Neural progenitor cell (in vitro differentiated cells): ENCODE results near the gene NANP. TPM values are rescaled to one million over a fixed set of nuclear protein-coding genes. Genes with fewer than 3 reads are reported as not detected.

Experiments
- DNase-seq: peaks from one replicate; pipeline ENCODE4 v3.0.0-alpha.2; 2016; ENCODE audit warnings: low spot score
- H2AFZ ChIP-seq: fragments of 200-600 bp; sonication (generic); replicated peaks from 2 replicates; pipeline ENCODE4 v1.6.1; 2016; ENCODE audit warnings: antibody characterized with exemption
- H3F3A ChIP-seq: fragments of 200-600 bp; sonication (generic); 2 replicates; pipeline ENCODE4 v1.6.1; 2016; ENCODE audit warnings: antibody characterized with exemption, low read depth
- H3K27ac ChIP-seq: fragments of 200-600 bp; sonication (generic); 2 replicates; pipeline ENCODE4 v1.5.1; 2016; ENCODE audit warnings: mild to moderate bottlenecking
- H3K27me3 ChIP-seq: fragments of 200-600 bp; sonication (generic); 2 replicates; pipeline ENCODE4 v1.6.1; 2016; ENCODE audit warnings: mild to moderate bottlenecking, moderate library complexity
- H3K36me3 ChIP-seq: fragments of 200-600 bp; sonication (generic); 2 replicates; pipeline ENCODE4 v1.5.1; 2016
- H3K4me1 ChIP-seq: fragments of 200-600 bp; sonication (generic); 2 replicates; pipeline ENCODE4 v1.6.1; 2016; ENCODE audit warnings: mixed run types
- H3K4me2 ChIP-seq: fragments of 200-600 bp; sonication (generic); 2 replicates; pipeline ENCODE4 v1.6.1; 2016
- H3K4me3 ChIP-seq: fragments of 200-600 bp; sonication (generic); 2 replicates; pipeline ENCODE4 v1.5.1; 2016
- H3K79me2 ChIP-seq: fragments of 200-600 bp; sonication (generic); 2 replicates; pipeline ENCODE4 v1.6.1; 2016; ENCODE audit warnings: low read depth
- H3K9ac ChIP-seq: fragments of 200-600 bp; sonication (generic); 2 replicates; pipeline ENCODE4 v1.6.1; 2016
- H3K9me3 ChIP-seq: fragments of 200-600 bp; sonication (generic); 2 replicates; pipeline ENCODE4 v1.5.1; 2016; ENCODE audit warnings: low read depth
- H4K20me1 ChIP-seq: fragments of 200-600 bp; sonication (generic); 2 replicates; pipeline ENCODE4 v1.6.1; 2016; ENCODE audit warnings: low read depth
- H3K27ac Mint-ChIP-seq: 3 replicates; pipeline ENCODE4 v1.8.0; 2021; ENCODE audit warnings: mixed read lengths
- H3K27me3 Mint-ChIP-seq: 2 replicates; pipeline ENCODE4 v1.8.0; 2022; ENCODE audit warnings: low read depth, mild to moderate bottlenecking, inconsistent platforms, moderate library complexity, mixed read lengths; ENCODE audit not compliant: insufficient read depth
- H3K36me3 Mint-ChIP-seq: 3 replicates; pipeline ENCODE4 v1.8.0; 2021; ENCODE audit warnings: mixed read lengths
- H3K4me1 Mint-ChIP-seq: 3 replicates; pipeline ENCODE4 v1.8.0; 2021; ENCODE audit warnings: mixed read lengths
- H3K4me3 Mint-ChIP-seq: 3 replicates; pipeline ENCODE4 v1.8.0; 2021; ENCODE audit warnings: mild to moderate bottlenecking, moderate library complexity, mixed read lengths
- H3K9me3 Mint-ChIP-seq: 3 replicates; pipeline ENCODE4 v1.8.0; 2020; ENCODE audit warnings: mixed read lengths
- EZH2 ChIP-seq: fragments of 200-600 bp; sonication (generic); IDR thresholded peaks from 2 replicates; pipeline ENCODE4 v1.6.1; 2017; ENCODE audit warnings: antibody characterized with exemption, mild to moderate bottlenecking, moderate library complexity
- EZH2phosphoT487 ChIP-seq: fragments of 200-600 bp; sonication (generic); IDR thresholded peaks from 2 replicates; pipeline ENCODE4 v1.6.1; 2017; ENCODE audit warnings: antibody characterized with exemption
- small RNA-seq: library from RNA; depleted of rRNA; stranded (forward); fragments of <200 nt; gene quantifications from one replicate; pipeline ENCODE3, GENCODE V24; 2015
- total RNA-seq: library from RNA; depleted of rRNA; stranded (reverse); fragments of >200 nt; gene quantifications from 2 replicates; pipeline ENCODE4 v1.2.3, GENCODE V29; 2015; ENCODE audit warnings: low replicate concordance
- TF ChIP-seq, protein P1 (sequence below): fragments of 200-600 bp; sonication (generic); IDR thresholded peaks from 2 replicates; pipeline ENCODE4 v1.5.1; 2017; ENCODE audit warnings: antibody characterized with exemption, mild to moderate bottlenecking

NANP gene
- total RNA-seq, 1 donor from 2014 or later, result 3.5 TPM

DNA sequence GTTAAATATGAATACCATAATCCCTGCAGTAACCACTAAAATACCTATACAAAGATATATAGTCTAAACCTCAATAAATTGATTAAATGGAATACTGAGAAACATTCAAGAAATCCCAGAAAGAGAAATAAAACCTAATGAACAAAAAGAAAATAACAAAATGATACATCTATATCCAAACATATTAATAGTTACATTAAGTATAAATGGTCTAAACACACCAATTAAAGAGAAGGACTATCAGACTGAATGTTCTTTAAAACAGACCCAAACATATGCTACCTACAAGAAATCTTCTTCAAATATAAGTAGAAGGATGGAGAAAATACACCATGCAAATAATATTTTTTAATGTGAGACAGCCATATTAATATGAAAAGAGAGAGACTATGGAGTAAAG is 60.5 kb downstream of the NANP start:
- H3K9ac ChIP-seq, result no peak overlapping the region
- H2AFZ ChIP-seq, result no peak overlapping the region
- H3K27ac ChIP-seq, result no peak overlapping the region
- DNase-seq, result no peak
- H3K4me2 ChIP-seq, result no peak overlapping the region
- Mint-ChIP-seq H3K9me3 (peaks cover 43% of the 10 kb centered on the region), H3K27me3 (no peaks in the 10 kb centered on the region), H3K27ac (no peak overlapping the region), H3K4me3 (no peak overlapping the region), H3K4me1 (peaks cover 3% of the 10 kb centered on the region), H3K36me3 (peaks cover 52% of the 10 kb centered on the region)
- H3K79me2 ChIP-seq, result peaks cover 65% of the 10 kb centered on the region
- peaks cover 6% of the 10 kb centered on the region for H3K4me1 ChIP-seq
- H3K9me3 ChIP-seq, result no peaks in the 10 kb centered on the region
- no peaks in the 10 kb centered on the region for H3K36me3 ChIP-seq
- TF ChIP-seq, protein P1, sequence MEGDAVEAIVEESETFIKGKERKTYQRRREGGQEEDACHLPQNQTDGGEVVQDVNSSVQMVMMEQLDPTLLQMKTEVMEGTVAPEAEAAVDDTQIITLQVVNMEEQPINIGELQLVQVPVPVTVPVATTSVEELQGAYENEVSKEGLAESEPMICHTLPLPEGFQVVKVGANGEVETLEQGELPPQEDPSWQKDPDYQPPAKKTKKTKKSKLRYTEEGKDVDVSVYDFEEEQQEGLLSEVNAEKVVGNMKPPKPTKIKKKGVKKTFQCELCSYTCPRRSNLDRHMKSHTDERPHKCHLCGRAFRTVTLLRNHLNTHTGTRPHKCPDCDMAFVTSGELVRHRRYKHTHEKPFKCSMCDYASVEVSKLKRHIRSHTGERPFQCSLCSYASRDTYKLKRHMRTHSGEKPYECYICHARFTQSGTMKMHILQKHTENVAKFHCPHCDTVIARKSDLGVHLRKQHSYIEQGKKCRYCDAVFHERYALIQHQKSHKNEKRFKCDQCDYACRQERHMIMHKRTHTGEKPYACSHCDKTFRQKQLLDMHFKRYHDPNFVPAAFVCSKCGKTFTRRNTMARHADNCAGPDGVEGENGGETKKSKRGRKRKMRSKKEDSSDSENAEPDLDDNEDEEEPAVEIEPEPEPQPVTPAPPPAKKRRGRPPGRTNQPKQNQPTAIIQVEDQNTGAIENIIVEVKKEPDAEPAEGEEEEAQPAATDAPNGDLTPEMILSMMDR, result no peak
- no peak for TF ChIP-seq EZH2
- TF ChIP-seq EZH2phosphoT487, result no peak
- H3F3A ChIP-seq, result no peaks in the 10 kb centered on the region
- peaks cover 10% of the 10 kb centered on the region for H4K20me1 ChIP-seq
- H3K4me3 ChIP-seq, result no peak overlapping the region
- no peaks in the 10 kb centered on the region for H3K27me3 ChIP-seq

Small RNA genes lying within 50 kb of the gene (small RNA-seq; reads per million reads assigned to genes)
- not detected for gene RN7SL594P
- not detected for gene RNU6ATAC17P

Other genes starting within 250 kb of the NANP start
- 20.8 and 29.8 TPM in 2 replicates for gene ABHD12, start 233.2 kb downstream of the NANP start, total RNA-seq
- 51.4 and 69.6 TPM in 2 replicates for gene GINS1, start 216.3 kb downstream of the NANP start, total RNA-seq
- 21.5 and 32.2 TPM in 2 replicates for gene NINL, start 38.5 kb downstream of the NANP start, total RNA-seq
- gene ZNF337, start 72.8 kb upstream of the NANP start, total RNA-seq, result 18.3 and 22.4 TPM in 2 replicates